IPS-18c (cell line): ENCODE results near the gene C5.

Experiments used
- H3K4me3 ChIP-seq: 2 replicates; pipeline ENCODE4 v1.7.0; 2013; ENCODE audit warnings: low read depth, mild to moderate bottlenecking, low read length, moderate library complexity; ENCODE audit not compliant: insufficient read depth
- H3K9me3 ChIP-seq: one replicate; pipeline ENCODE4 v1.6.1; 2013; ENCODE audit warnings: mild to moderate bottlenecking, low read length, moderate library complexity; ENCODE audit not compliant: control insufficient read depth, insufficient read depth

C5 gene

DNA sequence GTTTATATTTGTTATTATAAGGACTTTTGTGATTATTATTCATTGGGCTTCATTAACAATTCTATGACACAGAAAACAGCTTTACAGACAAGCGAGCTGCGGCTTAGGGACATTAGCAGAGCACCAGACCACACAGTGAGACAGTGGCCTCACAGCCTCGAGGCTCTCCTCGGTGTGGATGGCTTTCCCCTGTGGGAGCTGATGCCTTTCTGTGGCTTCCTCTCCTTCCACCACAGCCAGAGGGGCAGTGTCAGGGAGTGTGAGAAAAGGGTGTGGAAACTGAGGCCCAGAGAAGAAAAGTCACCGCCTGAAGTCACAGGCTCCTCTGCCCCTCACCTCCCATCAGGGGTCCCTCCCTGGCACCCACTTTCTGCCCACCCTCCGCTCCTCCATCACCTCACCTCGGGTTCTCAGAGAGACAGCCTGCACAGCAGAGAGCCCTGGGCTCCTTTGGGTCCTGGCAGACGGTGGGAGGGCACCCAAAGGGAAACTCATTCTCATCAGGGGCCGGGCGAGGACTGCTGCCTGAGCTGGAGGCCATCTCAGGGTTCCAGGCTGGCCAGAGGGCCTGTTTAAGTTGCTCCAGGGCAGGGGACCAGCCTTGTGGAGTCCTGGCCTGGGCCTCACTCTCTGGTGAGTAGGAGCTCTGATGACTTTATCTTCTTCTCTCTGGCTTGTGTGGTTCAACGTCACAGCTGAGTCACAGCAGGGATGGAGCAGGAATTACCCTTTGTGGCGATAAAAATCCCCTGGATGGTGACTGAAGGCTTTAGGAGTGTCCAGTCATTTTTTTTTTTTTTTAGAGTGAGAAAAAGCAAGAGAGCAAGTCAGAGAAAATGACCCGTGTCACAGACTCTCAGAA, 124.3 kb downstream of the C5 start:
- Histone ChIP-seq H3K4me3 (no peak overlapping the region), H3K9me3 (no peaks in the 10 kb centered on the region)

DNA sequence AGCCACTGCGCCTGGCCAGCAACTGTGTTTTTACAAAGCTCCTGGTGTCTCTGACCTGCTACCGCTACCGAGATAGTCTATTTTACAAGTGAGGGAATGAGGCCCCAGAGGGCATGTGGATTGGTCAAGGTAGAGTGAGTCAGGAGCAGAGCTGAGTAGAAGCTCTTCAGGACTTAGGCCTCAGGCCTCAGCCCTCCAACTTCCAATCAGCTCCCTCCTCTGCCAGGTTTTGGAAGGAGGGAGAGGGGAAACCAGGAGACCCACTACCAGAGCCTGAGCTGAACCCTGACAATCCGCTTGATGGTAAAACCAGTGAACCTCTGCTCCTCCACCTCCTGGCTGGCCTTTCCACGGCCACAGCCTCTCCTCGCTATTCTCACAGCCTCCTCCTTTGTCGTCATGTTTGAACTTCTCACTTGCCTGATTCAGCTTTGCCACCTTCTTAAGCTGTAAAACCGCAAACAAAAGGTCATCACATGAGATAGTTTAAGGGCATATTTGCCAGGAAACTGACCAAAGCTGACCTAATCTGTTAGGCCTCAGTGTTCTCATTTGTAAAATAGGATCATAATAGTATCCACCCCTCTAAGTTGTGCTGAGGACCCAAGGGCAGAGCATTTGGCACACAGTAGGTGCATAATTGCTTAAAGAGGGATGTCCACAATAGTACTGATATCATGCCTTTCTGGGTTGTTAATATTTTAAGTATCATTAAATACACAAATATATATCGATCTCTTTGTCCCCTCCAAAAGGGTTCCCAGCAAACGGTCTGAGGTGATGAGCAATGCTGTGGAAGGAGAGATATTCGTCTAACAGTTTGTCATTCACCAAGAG, 125.2 kb downstream of the C5 start:
- H3K4me3 ChIP-seq = no peak overlapping the region
- no peaks in the 10 kb centered on the region for H3K9me3 ChIP-seq

GRCh38 chr9:120923620-120924328, 126.3 kb downstream of the C5 start:
- Histone ChIP-seq H3K9me3 (no peaks in the 10 kb centered on the region), H3K4me3 (no peak overlapping the region)

- no peaks in the 10 kb centered on the region for H3K9me3 ChIP-seq
- H3K4me3 ChIP-seq = no peak overlapping the region
Observed at GRCh38 chr9:120922404-120923195, 127.5 kb downstream of the C5 start.

DNA sequence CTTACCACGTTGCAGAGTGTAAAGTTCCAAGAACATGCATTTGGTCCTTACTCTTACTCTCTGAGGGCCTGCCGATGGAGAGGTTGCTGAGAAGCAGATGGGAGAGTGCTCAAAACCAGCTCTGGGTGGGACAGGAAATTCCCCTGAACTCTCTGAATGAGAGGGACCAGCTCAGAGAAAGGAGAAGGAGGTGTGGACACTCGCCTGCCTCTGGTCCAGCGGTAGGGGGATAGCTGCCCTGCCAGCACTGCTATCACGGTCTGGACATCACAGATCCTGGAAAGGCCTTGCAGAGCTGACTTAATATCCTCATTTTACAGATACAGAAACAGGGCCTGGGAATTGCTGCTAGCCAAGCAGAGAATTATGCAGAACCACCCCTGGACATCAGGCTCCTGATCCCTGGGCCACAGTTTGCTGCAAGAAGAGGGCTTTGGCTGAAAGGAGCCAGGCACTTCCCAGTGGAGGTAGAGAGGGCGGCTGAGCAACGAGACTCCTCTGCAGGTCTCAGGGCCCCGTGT, 128.4 kb downstream of the C5 start:
- no peaks in the 10 kb centered on the region for H3K9me3 ChIP-seq
- no peak overlapping the region for H3K4me3 ChIP-seq

- H3K9me3 ChIP-seq = no peaks in the 10 kb centered on the region
- no peak overlapping the region for H3K4me3 ChIP-seq
Observed at GRCh38 chr9:120920806-120921178, 129.3 kb downstream of the C5 start.

DNA sequence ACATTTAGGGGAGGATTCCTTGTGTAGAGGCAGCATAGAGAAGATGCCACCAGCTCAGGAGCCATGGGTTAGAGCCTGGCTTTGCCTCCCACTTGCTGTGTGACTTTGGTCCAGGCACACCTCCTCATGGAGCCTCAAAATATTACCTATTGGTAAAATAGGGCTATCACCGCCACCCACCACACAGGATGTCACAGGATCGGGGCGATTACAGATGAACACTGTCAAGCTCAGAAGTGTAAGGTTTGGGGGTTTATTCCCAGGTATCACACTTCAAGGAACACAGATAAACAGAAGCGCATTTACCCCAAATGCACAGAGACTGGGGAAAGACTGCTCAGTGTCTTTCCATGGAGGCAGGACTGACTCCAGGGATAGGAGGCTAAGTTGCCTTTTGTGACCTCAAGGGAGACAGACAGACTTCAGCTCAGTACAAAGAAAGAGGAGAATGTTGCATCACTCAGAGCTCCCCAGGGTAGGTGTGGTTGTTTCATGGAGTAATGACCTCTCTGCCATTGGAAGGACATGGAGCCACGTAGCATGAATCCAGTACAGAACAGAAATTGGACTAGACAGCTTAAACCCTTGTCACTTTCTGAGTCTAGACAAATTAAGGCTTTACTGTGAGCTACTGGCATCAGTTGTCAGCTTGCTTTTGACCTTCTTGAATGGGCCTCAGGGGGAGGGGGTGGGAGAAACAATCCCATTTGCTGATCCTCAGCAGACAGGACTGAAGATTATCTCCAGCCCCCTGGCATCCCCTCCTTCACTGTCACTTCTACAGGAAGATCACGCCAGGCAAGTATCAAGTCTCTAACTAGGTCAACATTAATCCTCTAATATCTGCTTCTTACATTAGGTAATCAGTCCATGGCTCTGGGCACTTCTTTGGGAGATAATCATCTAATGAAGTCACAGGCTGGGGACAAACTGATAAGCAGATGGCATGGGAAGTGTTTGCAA, 130.0 kb downstream of the C5 start:
- Histone ChIP-seq H3K9me3 (no peaks in the 10 kb centered on the region), H3K4me3 (no peak overlapping the region)

GRCh38 chr9:120918931-120919842, 130.9 kb downstream of the C5 start:
- Histone ChIP-seq H3K9me3 (peaks cover 3% of the 10 kb centered on the region), H3K4me3 (no peak overlapping the region)

- H3K9me3 ChIP-seq = peaks cover 3% of the 10 kb centered on the region
- no peak overlapping the region for H3K4me3 ChIP-seq
Observed at GRCh38 chr9:120917929-120918762, 131.9 kb downstream of the C5 start.

- Histone ChIP-seq H3K4me3 (no peak overlapping the region), H3K9me3 (peaks cover 3% of the 10 kb centered on the region)
Observed at GRCh38 chr9:120916991-120917880, 132.8 kb downstream of the C5 start.

DNA sequence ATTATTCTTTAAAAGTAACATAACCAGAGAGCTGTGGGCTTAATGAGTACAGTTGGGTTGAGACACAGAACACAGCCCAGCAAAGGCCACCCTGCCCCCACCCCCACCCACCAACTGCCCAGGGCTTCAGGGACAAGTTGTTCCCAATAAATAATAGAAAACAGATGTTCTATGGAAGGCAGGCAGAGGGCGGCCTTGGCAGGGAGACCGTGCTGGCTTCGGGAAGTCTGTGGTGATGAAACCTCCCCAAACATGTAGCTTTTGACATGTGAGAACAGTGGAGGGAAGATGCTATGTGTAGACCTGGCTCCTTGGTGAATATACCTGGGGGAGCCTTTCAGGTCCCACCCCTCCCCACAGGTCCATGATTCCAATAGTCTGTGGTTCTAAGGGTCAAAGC, 133.5 kb downstream of the C5 start:
- H3K4me3 ChIP-seq = no peak overlapping the region
- peaks cover 3% of the 10 kb centered on the region for H3K9me3 ChIP-seq

- H3K4me3 ChIP-seq = no peak overlapping the region
- peaks cover 3% of the 10 kb centered on the region for H3K9me3 ChIP-seq
Observed at GRCh38 chr9:120915854-120916470, 134.1 kb downstream of the C5 start.

DNA sequence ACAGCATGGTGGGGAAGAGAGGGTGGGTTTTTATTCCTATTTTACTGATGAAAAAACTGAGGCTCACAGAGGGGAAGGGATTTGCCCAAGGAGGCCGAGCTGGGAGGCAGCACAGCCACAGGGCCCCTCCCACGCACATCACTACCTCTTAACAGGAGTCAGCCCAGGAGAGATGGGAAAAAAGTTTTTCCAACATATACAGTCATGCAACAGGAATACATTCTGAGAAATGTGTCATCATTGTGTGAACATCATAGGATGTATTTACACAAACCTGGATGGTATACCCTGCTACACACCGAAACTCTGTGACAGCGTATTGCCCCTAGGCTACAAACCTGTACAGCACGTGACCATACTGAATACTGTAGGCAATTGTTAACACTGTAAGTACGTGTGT, 135.1 kb downstream of the C5 start:
- H3K4me3 ChIP-seq = no peak overlapping the region

More for the DNA sequence above, 135.1 kb downstream of the C5 start:
- peaks cover 3% of the 10 kb centered on the region for H3K9me3 ChIP-seq
